T-cell (primary cell): ENCODE data around the gene ZNF292. TPM values are rescaled to one million over a fixed set of nuclear protein-coding genes. Genes with fewer than 3 reads are reported as not detected.
A peak's percentile ranks its signal among the peaks of the same experiment; 100 is the strongest.

ENCODE experiments used
- ATAC-seq, 4 experiments: fragments of 200-7000 bp in 3 of 4; fragments of 150-1000 bp in 1 of 4; cut with Tn5 transposase; replicated peaks in 1 of 4; 1 replicate in 3 of 4; 2 replicates in 1 of 4; pipeline ENCODE4 v1.10.0; 2021; ENCODE audit warnings: moderate library complexity in 3 of 4, mild to moderate bottlenecking in 2 of 4, moderate number of reproducible peaks in 1 of 4
- CTCF ChIA-PET, 2 donors: fragments of 300-600 bp; sonication (Branson Sonifier 250); formaldehyde crosslinking; loops; one replicate each; lab custom pipeline; 2022; ENCODE audit warnings: antibody characterized with exemption in 2 of 2; lab: Charles Lee
- POLR2A ChIA-PET, 2 donors: fragments of 300-600 bp; sonication (Branson Sonifier 250); formaldehyde crosslinking; loops; one replicate each; lab custom pipeline; 2022; ENCODE audit warnings: antibody characterized with exemption in 2 of 2; lab: Charles Lee
- DNase-seq, 35 experiments: peaks; one replicate each; pipeline versions ENCODE4 v3.0.0 to v3.0.0-alpha.2; 2013 to 2023
- H3K27ac ChIP-seq: one replicate; pipeline ENCODE4 v1.5.1; 2013; ENCODE audit warnings: low read length
- H3K27me3 ChIP-seq, 2 experiments: replicated peaks in 1 of 2; 1 replicate in 1 of 2; 2 replicates in 1 of 2; pipeline versions ENCODE4 v1.6.1 to v1.7.0; 2013; ENCODE audit warnings: low read length in 1 of 2, mixed read lengths in 1 of 2; ENCODE audit not compliant: control insufficient read depth in 2 of 2, insufficient read depth in 2 of 2; ENCODE audit errors: extremely low read depth in 1 of 2
- H3K36me3 ChIP-seq, 2 donors: 1 replicate in 1 of 2; 2 replicates in 1 of 2; pipeline versions ENCODE4 v1.6.1 to v1.7.0; 2013; ENCODE audit warnings: low read length in 1 of 2; ENCODE audit not compliant: control insufficient read depth in 2 of 2, insufficient read depth in 1 of 2; ENCODE audit errors: extremely low read depth in 1 of 2
- H3K4me1 ChIP-seq, 2 experiments: 1 replicate in 1 of 2; 2 replicates in 1 of 2; pipeline versions ENCODE4 v1.6.1 to v1.7.0; 2013; ENCODE audit warnings: low read length in 2 of 2, mixed read lengths in 1 of 2; ENCODE audit not compliant: insufficient read depth in 2 of 2, control insufficient read depth in 1 of 2; ENCODE audit errors: extremely low read depth in 1 of 2
- H3K4me3 ChIP-seq, 2 donors: 1 replicate in 1 of 2; 2 replicates in 1 of 2; pipeline versions ENCODE4 v1.5.1 to v1.7.0; 2013; ENCODE audit warnings: mild to moderate bottlenecking in 2 of 2, low read length in 1 of 2, moderate library complexity in 1 of 2; ENCODE audit not compliant: control insufficient read depth in 1 of 2; ENCODE audit errors: extremely low read depth in 1 of 2
- H3K9me3 ChIP-seq: 2 replicates; pipeline ENCODE4 v1.7.0; 2013
- H3K27ac Mint-ChIP-seq, 2 donors: one replicate each; pipeline ENCODE4 v1.8.0; 2020 to 2021; ENCODE audit warnings: mild to moderate bottlenecking in 2 of 2, mixed read lengths in 2 of 2
- H3K27me3 Mint-ChIP-seq, 2 donors: one replicate each; pipeline ENCODE4 v1.8.0; 2021 to 2022; ENCODE audit warnings: mixed read lengths in 2 of 2
- H3K36me3 Mint-ChIP-seq: one replicate; pipeline ENCODE4 v1.8.0; 2021; ENCODE audit warnings: mixed read lengths
- H3K4me1 Mint-ChIP-seq, 3 donors: one replicate each; pipeline ENCODE4 v1.8.0; 2020 to 2022; ENCODE audit warnings: mixed read lengths in 3 of 3, mild to moderate bottlenecking in 1 of 3
- H3K4me3 Mint-ChIP-seq, 3 donors: one replicate each; pipeline ENCODE4 v1.8.0; 2020 to 2022; ENCODE audit warnings: mild to moderate bottlenecking in 3 of 3, mixed read lengths in 3 of 3, moderate library complexity in 3 of 3
- H3K9me3 Mint-ChIP-seq, 3 donors: one replicate each; pipeline ENCODE4 v1.8.0; 2020 to 2022; ENCODE audit warnings: mixed read lengths in 3 of 3
- WGBS: methylation state at CpG from one replicate; pipeline ENCODE4 v1.1.5; 2013; ENCODE audit warnings: missing lambda C conversion rate; ENCODE audit not compliant: insufficient coverage; 5-methylcytosine and 5-hydroxymethylcytosine counted together
- total RNA-seq, 35 experiments: library from RNA in 6 of 35; stranded (reverse) in 6 of 35; fragments of 120-200 nt in 1 of 35; gene quantifications; one replicate each; pipeline versions ENCODE4 v1.2.1 to v1.2.4 and lab custom pipeline; 2013 to 2026

ZNF292 gene
- total RNA-seq, 5 donors from 2014 or later (not counting 1 experiment from before 2014, with no cell fraction given), result 57.7 to 81.5 (median 66.1) TPM

DNA sequence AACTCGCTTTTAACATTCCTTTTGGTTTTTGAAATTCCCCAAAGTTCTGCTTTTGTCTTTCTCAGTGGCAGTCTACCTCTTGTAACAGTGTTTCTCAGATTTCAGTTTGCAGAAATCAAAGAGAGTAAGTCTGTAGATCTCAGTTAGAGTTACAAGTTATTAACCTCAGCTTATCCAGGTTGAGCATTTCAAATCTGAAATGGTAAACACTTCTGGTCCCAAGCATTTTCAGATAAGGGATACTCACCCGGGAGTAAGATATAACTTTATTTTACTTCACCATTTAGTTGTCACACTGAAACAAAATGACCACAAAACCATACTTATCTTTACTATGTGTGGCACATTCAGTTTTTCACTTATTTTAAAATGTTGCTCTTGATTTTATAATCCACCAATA is 9.8 kb downstream of the ZNF292 start:
- no peaks in the 10 kb centered on the region for H3K27me3 ChIP-seq
- peaks cover 15 to 29% of the 10 kb centered on the region in 2 experiments for H3K4me1 ChIP-seq
- no CpG with 5 or more reads among the region's 2 CpGs for WGBS
- no peak overlapping the region for H3K27ac ChIP-seq
- no peaks in the 10 kb centered on the region for H3K9me3 ChIP-seq
- Mint-ChIP-seq H3K4me3 (peak overlapping the region in 1 of 3 donors; percentile 41), H3K36me3 (peaks cover 4% of the 10 kb centered on the region), H3K27ac (no peak overlapping the region), H3K4me1 (peaks cover 89 to 90% (median 90%) of the 10 kb centered on the region in 3 donors), H3K27me3 (no peaks in the 10 kb centered on the region), H3K9me3 (no peaks in the 10 kb centered on the region)
- no peak for ATAC-seq
- ChIA-PET POLR2A (no interaction called here), CTCF (interaction anchor here in 1 of 2 donors (0.6 kb wide), 1 partner anchor 32 kb away, joined by 3 read pairs; no protein-coding TSS in a partner anchor)
- no peaks in the 10 kb centered on the region for H3K36me3 ChIP-seq
- no peak for DNase-seq
- no peak overlapping the region for H3K4me3 ChIP-seq

DNA sequence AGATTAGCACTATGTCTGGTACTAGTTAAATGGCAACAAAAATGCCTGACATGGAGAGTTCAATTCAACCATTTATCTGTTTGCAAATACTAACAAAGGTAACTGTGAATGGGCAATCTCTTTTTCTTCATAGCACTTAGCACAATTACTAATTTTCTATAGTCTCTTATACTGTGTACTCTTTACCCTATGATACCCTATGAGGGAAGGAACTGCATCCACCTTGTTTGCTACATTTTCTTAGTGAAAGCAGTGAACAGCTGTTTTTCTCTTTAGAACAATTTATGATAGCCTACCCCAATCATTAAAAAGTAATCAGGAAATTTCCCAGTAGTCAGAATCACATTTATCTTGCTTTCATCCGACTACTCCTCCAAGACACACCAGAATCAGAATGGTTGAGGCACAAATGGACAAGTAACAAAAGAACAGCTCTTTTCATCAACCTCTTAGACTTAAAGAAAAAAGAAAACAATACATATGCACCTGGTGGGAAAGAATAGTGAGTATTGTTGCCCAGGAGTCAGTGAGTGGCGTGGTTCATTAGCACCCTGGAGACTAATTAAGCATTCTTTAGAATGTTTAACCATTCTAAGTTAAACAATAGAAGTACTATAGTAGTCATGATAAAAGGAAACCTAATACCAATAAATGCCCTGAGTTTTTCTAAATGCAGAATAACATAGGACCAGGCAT is 16.7 kb downstream of the ZNF292 start:
- POLR2A ChIA-PET, result no interaction called here

DNA sequence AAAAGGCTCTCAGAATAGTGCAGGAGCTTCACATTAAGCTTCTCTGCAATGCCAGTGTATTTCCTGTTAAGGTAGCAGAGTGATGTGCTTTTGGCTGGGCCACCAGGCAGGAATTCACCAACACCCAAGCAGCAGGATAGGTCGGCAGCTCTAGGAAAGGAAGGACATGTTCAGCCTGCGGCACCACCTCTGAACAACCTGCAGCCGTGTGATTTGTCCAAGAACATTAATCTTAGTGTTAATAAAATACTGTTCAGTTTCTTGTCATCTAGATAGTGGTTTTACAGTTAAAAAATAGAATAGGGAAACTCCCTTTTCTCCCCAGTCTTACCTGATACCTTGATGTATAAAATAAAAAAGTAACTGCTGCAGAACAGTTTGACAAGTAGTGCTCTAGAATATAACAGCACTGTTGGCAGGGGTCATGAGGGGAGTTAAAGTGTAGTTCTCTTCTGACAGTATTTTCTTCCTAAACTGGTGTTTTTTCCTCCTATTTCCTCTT is 18.8 kb downstream of the ZNF292 start:
- Mint-ChIP-seq H3K36me3 (peaks cover 27% of the 10 kb centered on the region), H3K4me3 (peak overlapping the region in 1 of 3 donors; percentile 34), H3K4me1 (peaks cover 86 to 90% (median 87%) of the 10 kb centered on the region in 3 donors), H3K27ac (peak overlapping the region; percentile 9 to 11), H3K27me3 (no peaks in the 10 kb centered on the region), H3K9me3 (no peaks in the 10 kb centered on the region)
- Histone ChIP-seq H3K9me3 (peaks cover 3% of the 10 kb centered on the region), H3K27ac (no peak overlapping the region), H3K4me3 (no peak overlapping the region), H3K4me1 (peaks cover 17 to 30% of the 10 kb centered on the region in 2 experiments), H3K36me3 (peaks cover 0 to 10% of the 10 kb centered on the region in 2 donors), H3K27me3 (no peaks in the 10 kb centered on the region)
- DNase-seq, result peak in 1 of 35 experiments; percentile 21
- ATAC-seq, result peak in 2 of 4 experiments; percentile 69 to 75
- CTCF ChIA-PET, result no interaction called here
- WGBS, result 43% methylated on average over 1 of the region's 3 CpGs
- POLR2A ChIA-PET, result interaction anchor here in 1 of 2 donors (0.6 to 0.9 kb wide), 2 partner anchors 8 to 36 kb away, joined by 3 read pairs; no protein-coding TSS in a partner anchor

More for the DNA sequence above, 16.7 kb downstream of the ZNF292 start:
- Histone ChIP-seq H3K27me3 (no peaks in the 10 kb centered on the region), H3K36me3 (peaks cover 0 to 10% of the 10 kb centered on the region in 2 donors), H3K27ac (no peak overlapping the region), H3K4me1 (peaks cover 28 to 34% of the 10 kb centered on the region in 2 experiments), H3K9me3 (no peaks in the 10 kb centered on the region), H3K4me3 (no peak overlapping the region)
- CTCF ChIA-PET, result no interaction called here
- Mint-ChIP-seq H3K9me3 (no peaks in the 10 kb centered on the region), H3K27me3 (no peaks in the 10 kb centered on the region), H3K36me3 (peaks cover 16% of the 10 kb centered on the region), H3K27ac (peak overlapping the region in 1 of 2 donors; percentile 39), H3K4me3 (peak overlapping the region in 1 of 3 donors; percentile 30), H3K4me1 (peaks cover 88 to 91% (median 90%) of the 10 kb centered on the region in 3 donors)
- DNase-seq, result no peak
- no peak for ATAC-seq
- WGBS, result no CpG with 5 or more reads among the region's 2 CpGs

DNA sequence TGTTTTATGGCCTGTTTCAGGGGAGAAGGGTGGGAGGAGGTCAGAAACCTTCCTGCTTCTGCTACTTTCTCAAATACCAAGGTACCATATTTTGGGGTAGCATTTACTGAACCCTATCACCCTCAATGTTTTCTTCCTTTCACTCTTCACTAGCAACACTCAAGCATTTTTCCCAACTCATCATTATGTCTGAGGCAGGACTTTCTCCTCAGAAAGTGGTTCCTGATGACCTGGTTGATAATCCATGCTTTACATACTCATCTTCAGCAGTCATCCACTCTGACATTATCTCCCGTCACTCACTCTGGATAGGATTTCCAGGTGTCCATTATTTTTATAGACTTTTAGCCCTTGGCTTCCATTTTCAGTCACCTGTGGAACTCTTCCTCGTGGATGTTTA is 21.1 kb downstream of the ZNF292 start:
- CTCF ChIA-PET, result no interaction called here
- Histone ChIP-seq H3K4me1 (peaks cover 25 to 29% of the 10 kb centered on the region in 2 experiments), H3K27ac (no peak overlapping the region), H3K27me3 (no peaks in the 10 kb centered on the region), H3K36me3 (peaks cover 0 to 25% of the 10 kb centered on the region in 2 donors), H3K4me3 (no peak overlapping the region), H3K9me3 (peaks cover 3% of the 10 kb centered on the region)
- H3K4me3 Mint-ChIP-seq, result no peak overlapping the region
- ATAC-seq, result no peak
- no peaks in the 10 kb centered on the region for H3K27me3 Mint-ChIP-seq
- no peak for DNase-seq
- peaks cover 44% of the 10 kb centered on the region for H3K36me3 Mint-ChIP-seq
- H3K4me1 Mint-ChIP-seq, result peaks cover 87 to 90% (median 89%) of the 10 kb centered on the region in 3 donors
- H3K27ac Mint-ChIP-seq, result no peak overlapping the region
- POLR2A ChIA-PET, result no interaction called here
- no CpG with 5 or more reads among the region's 2 CpGs for WGBS
- no peaks in the 10 kb centered on the region for H3K9me3 Mint-ChIP-seq

DNA sequence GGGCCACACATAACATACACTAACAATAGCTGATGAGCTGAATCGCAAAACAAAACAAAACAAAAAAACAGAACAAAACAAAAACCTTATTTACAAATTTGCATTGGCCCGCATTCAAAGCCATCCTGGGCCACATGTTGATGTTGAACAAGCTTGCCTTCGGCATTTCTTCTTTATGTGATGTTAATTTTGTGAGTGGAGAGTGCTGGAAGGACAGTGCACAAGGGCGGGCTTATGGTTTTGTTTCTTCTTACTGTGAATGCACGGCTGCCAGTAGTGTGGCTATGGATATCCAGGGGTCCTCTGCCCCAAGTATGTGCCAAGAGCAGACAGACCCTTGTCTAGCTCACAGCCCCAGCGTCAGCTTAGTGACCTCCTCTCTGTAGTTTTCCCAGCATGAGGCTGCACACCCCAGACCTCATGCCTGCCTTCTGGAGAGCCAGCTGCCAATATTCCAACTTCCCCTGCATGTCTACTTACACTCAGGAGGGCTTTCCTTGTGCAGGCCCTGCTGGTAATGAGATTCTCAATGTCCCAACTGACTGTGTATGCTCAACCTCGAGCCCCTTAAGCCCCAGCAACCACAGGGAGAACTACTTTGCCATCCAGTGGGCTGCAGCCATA is 24.9 kb downstream of the ZNF292 start:
- POLR2A ChIA-PET, result no interaction called here

DNA sequence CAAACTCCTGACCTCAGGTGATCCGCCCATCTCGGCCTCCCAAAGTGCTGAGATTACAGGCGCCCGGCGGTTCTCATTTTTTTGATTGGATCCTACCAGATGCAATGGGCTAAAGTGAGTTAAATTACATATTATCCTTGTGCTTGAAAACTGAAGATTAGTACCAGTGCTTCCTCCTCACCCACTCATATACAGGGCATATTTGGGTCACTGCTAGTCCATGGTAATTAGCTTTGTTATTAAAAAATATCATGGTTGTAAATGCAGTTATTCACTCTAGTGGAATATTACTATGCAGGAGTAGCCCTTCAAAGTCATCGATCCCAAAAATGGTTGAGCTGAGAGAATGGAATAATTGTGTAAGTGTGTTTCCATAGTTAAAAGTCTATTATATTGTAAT is 26.5 kb downstream of the ZNF292 start:
- no peak for ATAC-seq
- peaks cover 0 to 21% of the 10 kb centered on the region in 2 donors for H3K36me3 ChIP-seq
- peaks cover 6 to 23% of the 10 kb centered on the region in 2 experiments for H3K4me1 ChIP-seq
- no peak overlapping the region for H3K27ac Mint-ChIP-seq
- no CpG with 5 or more reads among the region's 6 CpGs for WGBS
- H3K9me3 Mint-ChIP-seq, result no peaks in the 10 kb centered on the region
- peaks cover 3% of the 10 kb centered on the region for H3K9me3 ChIP-seq
- ChIA-PET POLR2A (interaction anchor here in 1 of 2 donors (0.8 kb wide), 1 partner anchor 8 kb away, joined by 3 read pairs; no protein-coding TSS in a partner anchor), CTCF (no interaction called here)
- H3K27ac ChIP-seq, result no peak overlapping the region
- H3K27me3 ChIP-seq, result no peaks in the 10 kb centered on the region
- peaks cover 43% of the 10 kb centered on the region for H3K36me3 Mint-ChIP-seq
- no peak overlapping the region for H3K4me3 Mint-ChIP-seq
- peaks cover 77 to 78% (median 78%) of the 10 kb centered on the region in 3 donors for H3K4me1 Mint-ChIP-seq
- DNase-seq, result no peak
- no peak overlapping the region for H3K4me3 ChIP-seq
- H3K27me3 Mint-ChIP-seq, result no peaks in the 10 kb centered on the region

More for the DNA sequence above, 24.9 kb downstream of the ZNF292 start:
- peaks cover 53% of the 10 kb centered on the region for H3K36me3 Mint-ChIP-seq
- WGBS, result 88% methylated on average over 4 of the region's 7 CpGs
- ATAC-seq (no peak), DNase-seq (no peak)
- peaks cover 6 to 26% of the 10 kb centered on the region in 2 experiments for H3K4me1 ChIP-seq
- no peaks in the 10 kb centered on the region for H3K27me3 Mint-ChIP-seq
- peak overlapping the region in 1 of 2 donors; percentile 36 for H3K27ac Mint-ChIP-seq
- H3K9me3 Mint-ChIP-seq, result no peaks in the 10 kb centered on the region
- H3K4me1 Mint-ChIP-seq, result peaks cover 84 to 87% (median 86%) of the 10 kb centered on the region in 3 donors
- H3K9me3 ChIP-seq, result peaks cover 3% of the 10 kb centered on the region
- CTCF ChIA-PET, result interaction anchor here in 1 of 2 donors (0.6 kb wide), 1 partner anchor 1920 kb away, joined by 4 read pairs; no protein-coding TSS in a partner anchor
- H3K4me3 Mint-ChIP-seq, result peak overlapping the region in 1 of 3 donors; percentile 10
- no peak overlapping the region for H3K27ac ChIP-seq
- no peak overlapping the region for H3K4me3 ChIP-seq
- H3K27me3 ChIP-seq, result no peaks in the 10 kb centered on the region
- peaks cover 0 to 30% of the 10 kb centered on the region in 2 donors for H3K36me3 ChIP-seq
